ENCODE data around the gene BLOC1S4.

DNA sequence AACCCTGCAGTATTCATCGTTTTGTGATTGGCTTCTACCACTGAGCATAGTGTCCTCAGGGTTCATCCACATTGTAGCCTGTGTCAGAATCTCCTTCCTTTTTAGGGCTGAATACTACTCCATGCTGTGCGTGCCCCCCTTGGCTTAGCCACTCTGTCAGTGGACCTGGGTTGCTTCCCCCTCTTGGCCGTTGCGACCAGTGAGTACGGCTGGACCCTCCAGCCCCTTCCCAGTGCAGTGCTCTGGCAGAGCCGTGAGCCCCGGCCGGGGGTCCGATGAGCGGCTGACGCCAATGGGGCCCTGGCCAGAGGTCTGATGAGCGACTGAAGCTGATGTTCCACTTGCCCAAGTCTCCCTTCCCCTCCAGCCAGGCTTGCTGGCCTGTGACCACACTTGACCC is 6.9 kb downstream of the BLOC1S4 start:
- TF ChIP-seq, protein P1, sequence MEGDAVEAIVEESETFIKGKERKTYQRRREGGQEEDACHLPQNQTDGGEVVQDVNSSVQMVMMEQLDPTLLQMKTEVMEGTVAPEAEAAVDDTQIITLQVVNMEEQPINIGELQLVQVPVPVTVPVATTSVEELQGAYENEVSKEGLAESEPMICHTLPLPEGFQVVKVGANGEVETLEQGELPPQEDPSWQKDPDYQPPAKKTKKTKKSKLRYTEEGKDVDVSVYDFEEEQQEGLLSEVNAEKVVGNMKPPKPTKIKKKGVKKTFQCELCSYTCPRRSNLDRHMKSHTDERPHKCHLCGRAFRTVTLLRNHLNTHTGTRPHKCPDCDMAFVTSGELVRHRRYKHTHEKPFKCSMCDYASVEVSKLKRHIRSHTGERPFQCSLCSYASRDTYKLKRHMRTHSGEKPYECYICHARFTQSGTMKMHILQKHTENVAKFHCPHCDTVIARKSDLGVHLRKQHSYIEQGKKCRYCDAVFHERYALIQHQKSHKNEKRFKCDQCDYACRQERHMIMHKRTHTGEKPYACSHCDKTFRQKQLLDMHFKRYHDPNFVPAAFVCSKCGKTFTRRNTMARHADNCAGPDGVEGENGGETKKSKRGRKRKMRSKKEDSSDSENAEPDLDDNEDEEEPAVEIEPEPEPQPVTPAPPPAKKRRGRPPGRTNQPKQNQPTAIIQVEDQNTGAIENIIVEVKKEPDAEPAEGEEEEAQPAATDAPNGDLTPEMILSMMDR (IDR thresholded peaks at IDR 0.05; ENCODE audit: low read length) = no peak
- TF ChIP-seq EZH2 (IDR thresholded peaks at IDR 0.05; ENCODE audit: borderline replicate concordance, low read length) = no peak

Measured in OCI-LY1 (cell line).